ENCODE results near the gene KIZ. TPM values are rescaled to one million over a fixed set of nuclear protein-coding genes. Genes with fewer than 3 reads are reported as not detected.

KIZ gene
- total RNA-seq, 2 experiments from 2014 or later: 17.3 to 22.1 TPM

DNA sequence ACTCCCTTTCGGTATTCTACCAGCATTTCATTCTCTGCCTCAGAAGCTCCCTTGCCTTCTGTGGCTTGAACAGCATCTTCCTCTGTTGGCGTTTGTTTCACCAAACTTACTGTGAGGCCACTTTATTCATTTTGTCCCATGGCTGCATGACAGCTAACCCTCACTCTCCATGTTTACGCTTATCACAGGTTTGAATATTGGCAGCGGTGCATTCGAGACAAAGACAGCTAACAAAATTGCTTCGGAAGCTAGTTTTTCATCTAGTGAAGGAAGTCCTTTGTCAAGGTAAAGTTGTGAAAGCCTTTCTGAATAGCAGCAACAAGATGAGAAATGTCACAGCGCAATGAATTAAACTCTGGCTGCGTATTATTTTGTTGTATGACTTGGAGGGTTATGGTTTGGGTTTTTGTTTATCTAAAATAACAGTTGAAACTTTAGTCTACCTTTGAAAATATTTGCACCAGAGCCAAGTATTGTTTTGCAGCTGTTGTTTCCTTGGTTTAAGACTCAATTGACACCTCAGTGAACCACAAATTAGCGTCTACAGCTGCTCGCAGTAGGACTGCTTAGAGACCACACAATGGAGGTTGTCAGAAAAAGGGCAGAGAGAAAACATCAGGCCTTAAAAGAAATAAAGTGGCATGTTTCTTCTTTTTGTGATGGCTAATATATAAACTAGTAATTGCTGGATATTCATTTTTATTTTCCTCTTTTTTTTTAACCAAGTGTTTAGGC is 106.8 kb downstream of the KIZ start:
- Mint-ChIP-seq H3K4me3 (no peak overlapping the region), H3K9me3 (no peaks in the 10 kb centered on the region), H3K27ac (no peak overlapping the region), H3K27me3 (no peaks in the 10 kb centered on the region), H3K4me1 (peaks cover 2% of the 10 kb centered on the region), H3K36me3 (ENCODE audit: low read depth) (no peaks in the 10 kb centered on the region)
- ChIA-PET CTCF (interaction anchor here (0.7 to 1.9 kb wide), 2 partner anchors 271 to 273 kb away, joined by 4 to 15 read pairs; no protein-coding TSS in a partner anchor), POLR2A (no interaction called here)
- no peak for DNase-seq

DNA sequence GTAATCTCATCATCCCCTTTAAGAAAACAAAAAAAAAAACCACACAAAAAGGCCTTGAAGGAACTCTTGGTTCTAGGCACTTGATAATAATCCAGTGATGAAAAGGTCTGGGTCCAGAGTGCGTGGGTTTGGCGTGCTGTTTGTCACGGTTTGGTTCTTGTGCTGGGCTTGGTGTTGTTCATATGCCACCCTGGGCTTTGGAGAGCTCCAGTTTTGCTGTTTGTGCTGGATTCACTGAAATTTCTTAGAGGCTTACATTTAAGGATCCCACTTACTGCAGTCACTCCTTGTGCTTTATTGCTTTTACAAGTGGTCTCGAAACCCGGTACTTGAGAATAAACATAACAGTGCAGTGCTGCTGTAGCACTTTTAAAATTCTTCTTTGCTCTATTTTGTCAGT is 108.4 kb downstream of the KIZ start:
- no peaks in the 10 kb centered on the region for H3K9me3 Mint-ChIP-seq
- no peaks in the 10 kb centered on the region for H3K27me3 Mint-ChIP-seq
- CTCF ChIA-PET: interaction anchor here (0.6 to 9.0 kb wide), 10 partner anchors 14 to 374 kb away, joined by 3 to 209 read pairs (median 6); no protein-coding TSS in a partner anchor
- H3K4me3 Mint-ChIP-seq: no peak overlapping the region
- no peaks in the 10 kb centered on the region for H3K36me3 Mint-ChIP-seq (ENCODE audit: low read depth)
- POLR2A ChIA-PET: interaction anchor here (1.2 kb wide), 1 partner anchor 267 kb away, joined by 3 read pairs; no protein-coding TSS in a partner anchor
- no peak overlapping the region for H3K27ac Mint-ChIP-seq
- no peak for DNase-seq
- peaks cover 2% of the 10 kb centered on the region for H3K4me1 Mint-ChIP-seq

DNA sequence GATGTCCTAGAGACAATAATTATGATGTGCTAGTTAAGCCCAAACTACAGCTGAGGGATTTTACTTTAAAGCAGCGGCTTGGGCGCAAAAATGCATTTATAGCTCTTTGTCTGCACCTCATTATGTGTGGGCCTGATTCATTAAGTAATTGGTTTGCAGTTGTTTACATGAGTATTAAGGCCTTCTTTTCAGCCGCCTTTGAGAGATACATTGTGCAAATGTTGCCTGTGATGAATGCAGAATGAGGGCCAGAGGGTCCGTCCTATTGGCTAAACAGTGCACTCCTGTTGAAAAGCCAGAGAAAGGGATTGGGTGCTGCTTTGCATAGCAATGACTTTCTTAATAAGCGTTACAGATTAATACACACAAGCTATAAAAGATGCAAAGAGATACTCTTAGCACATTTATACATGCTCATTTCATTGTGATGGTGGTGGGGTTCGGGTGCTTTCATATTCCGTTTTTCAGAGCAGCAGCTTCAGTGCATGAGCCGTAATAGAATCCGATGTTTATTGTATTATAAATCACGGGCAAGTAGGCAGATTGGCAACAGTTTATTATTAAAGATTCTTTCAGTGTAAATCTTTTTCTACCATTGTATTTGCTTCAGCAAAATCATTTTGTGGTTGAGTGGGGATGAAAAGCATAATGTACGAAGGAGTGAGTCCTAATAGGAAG is 109.1 kb downstream of the KIZ start:
- H3K9me3 Mint-ChIP-seq: no peaks in the 10 kb centered on the region
- peaks cover 2% of the 10 kb centered on the region for H3K4me1 Mint-ChIP-seq
- ChIA-PET CTCF (interaction anchor here (0.6 to 9.0 kb wide), 42 partner anchors 8 to 398 kb away, joined by 3 to 209 read pairs (median 4); no protein-coding TSS in a partner anchor), POLR2A (interaction anchor here (1.2 to 1.8 kb wide), 2 partner anchors 266 to 269 kb away, joined by 3 to 10 read pairs; no protein-coding TSS in a partner anchor)
- H3K4me3 Mint-ChIP-seq: no peak overlapping the region
- H3K27ac Mint-ChIP-seq: no peak overlapping the region
- no peak for DNase-seq
- no peaks in the 10 kb centered on the region for H3K36me3 Mint-ChIP-seq (ENCODE audit: low read depth)
- no peaks in the 10 kb centered on the region for H3K27me3 Mint-ChIP-seq

DNA sequence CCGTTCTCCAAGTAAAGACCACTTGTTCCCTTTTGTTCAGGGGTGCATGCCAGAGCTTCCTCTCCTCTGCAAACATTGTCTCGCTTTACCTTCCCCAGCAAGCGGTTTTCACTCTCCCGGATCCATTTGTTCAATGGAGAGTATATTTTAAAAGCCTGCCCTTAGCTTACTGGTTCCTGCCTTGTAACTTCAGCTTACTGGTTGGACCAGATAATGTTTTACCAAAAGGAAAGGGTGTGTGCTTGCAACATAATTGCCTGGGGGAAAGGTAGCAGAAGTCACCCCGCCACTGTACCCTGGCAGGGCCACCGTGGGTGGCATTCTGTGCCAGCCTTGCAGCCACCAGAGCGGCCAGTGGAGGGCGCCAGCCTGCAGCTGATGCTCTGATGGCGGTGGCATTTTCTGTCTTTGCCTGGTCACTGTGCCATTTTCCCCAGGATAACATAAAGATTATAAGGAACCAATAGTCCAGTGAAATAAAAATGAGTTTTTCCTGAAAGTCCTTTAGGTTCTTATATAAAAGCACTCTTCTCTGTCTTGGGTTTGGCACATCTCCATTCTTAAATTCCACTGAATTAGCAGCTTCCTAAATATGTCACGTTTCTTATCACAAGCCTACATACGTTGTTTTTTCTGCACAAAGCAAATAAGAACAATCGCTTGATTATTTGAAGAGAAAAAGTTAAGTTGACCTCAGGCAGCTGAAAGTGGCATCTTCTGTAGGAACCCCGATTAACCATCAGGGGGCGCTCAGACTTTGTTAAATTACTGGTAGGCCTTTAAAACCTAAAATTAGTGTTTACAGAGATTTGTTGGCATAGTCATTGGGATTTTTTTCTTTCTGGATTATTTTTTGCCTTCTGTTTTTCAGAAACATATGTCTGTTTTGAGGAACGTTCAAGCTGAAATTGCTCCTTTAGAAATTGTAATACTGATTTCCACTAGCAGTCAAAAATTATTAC is 109.9 kb downstream of the KIZ start:
- Mint-ChIP-seq H3K36me3 (ENCODE audit: low read depth) (no peaks in the 10 kb centered on the region), H3K27me3 (no peaks in the 10 kb centered on the region), H3K4me1 (peaks cover 2% of the 10 kb centered on the region), H3K9me3 (no peaks in the 10 kb centered on the region), H3K4me3 (no peak overlapping the region), H3K27ac (no peak overlapping the region)
- peak; percentile 68 for DNase-seq
- POLR2A ChIA-PET: interaction anchor here (0.9 to 1.8 kb wide), 3 partner anchors 266 to 273 kb away, joined by 3 to 10 read pairs (median 3); no protein-coding TSS in a partner anchor
- CTCF ChIA-PET: interaction anchor here (0.8 to 9.0 kb wide), 57 partner anchors 9 to 399 kb away, joined by 3 to 209 read pairs (median 4); no protein-coding TSS in a partner anchor

DNA sequence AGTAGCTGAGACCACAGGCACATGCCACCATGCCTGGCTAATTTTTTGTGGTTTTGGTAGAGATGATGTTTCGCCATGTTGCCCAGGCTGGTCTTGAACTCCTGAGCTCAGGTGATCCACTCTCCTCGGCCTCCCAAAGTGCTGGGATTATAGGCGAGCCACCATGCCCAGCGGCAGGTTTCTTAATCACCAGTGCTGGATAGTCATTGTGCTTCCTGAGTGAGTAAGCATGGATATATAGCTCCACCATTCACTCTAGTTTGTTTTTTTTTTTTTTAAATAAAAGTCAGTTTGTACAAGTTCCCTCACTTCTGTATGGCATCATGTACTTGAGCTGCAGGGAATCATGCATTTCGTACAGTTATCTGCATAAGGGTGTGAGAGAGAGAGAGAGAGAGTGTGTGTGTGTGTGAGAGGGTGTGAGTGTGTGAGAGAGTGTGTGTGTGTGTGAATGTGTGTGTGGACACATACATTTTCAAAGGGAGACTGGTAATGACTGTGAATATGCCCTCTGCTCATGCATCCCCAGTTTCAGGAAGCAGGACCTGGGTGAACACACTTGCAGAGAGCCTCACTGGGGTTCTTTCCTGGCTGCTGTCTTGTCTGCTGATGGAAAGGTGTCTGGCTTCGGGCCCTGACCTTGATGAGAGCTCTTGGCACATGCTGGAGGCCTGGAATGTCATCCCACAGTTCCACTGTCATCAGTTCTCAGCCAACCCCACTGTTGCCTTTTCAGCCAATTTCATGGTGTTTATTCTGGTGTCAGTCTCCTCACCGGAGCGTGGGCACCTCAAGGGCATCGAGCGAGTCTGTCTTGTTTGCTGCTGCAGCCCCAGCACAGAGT is 112.3 kb downstream of the KIZ start:
- H3K4me3 Mint-ChIP-seq: no peak overlapping the region
- peaks cover 2% of the 10 kb centered on the region for H3K4me1 Mint-ChIP-seq
- CTCF ChIA-PET: interaction anchor here (1.2 to 9.0 kb wide), 2 partner anchors 158 to 267 kb away, joined by 3 to 209 read pairs; no protein-coding TSS in a partner anchor
- H3K9me3 Mint-ChIP-seq: no peaks in the 10 kb centered on the region
- no peak for DNase-seq
- no peaks in the 10 kb centered on the region for H3K27me3 Mint-ChIP-seq
- H3K36me3 Mint-ChIP-seq (ENCODE audit: low read depth): no peaks in the 10 kb centered on the region
- no peak overlapping the region for H3K27ac Mint-ChIP-seq
- POLR2A ChIA-PET: no interaction called here

DNA sequence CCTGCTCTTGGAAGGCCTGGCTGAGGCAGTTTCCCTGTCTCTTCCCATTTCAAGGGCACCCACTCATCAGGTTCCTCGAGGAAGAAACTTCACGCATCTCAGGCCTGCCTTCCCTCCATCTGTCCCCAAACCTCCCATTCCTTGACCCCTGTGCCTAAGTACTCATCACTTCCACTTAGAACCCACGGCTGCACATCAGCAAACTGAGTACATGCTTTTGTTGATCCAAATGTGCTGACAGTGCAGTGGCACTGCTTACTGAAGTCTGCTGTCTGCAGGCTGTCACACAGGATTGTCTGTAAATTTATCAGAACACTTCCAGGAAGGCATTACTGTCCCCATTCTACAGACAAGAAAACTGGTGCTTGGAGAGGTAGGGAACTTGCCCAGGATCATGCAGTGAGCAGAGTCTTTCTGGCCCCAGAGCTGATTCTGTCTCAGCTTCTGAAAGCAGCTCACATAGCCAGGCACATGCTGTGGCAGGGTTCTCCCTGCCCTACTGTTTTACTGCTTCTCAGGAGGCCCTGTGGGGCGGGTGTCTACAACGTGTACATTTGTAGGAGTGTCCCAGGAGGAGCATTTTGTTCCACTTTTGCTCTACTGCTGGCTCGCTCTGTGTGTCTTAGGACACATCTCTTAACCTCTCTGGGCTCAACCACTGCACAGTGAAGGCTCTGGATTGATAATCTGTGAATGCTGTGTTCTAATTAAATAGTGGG is 113.1 kb downstream of the KIZ start:
- Mint-ChIP-seq H3K27me3 (no peaks in the 10 kb centered on the region), H3K9me3 (no peaks in the 10 kb centered on the region), H3K4me3 (no peak overlapping the region), H3K4me1 (peaks cover 2% of the 10 kb centered on the region), H3K27ac (no peak overlapping the region), H3K36me3 (ENCODE audit: low read depth) (no peaks in the 10 kb centered on the region)
- CTCF ChIA-PET: interaction anchor here (1.1 to 9.0 kb wide), 2 partner anchors 266 to 376 kb away, joined by 3 to 209 read pairs; no protein-coding TSS in a partner anchor
- no peak for DNase-seq
- POLR2A ChIA-PET: no interaction called here

DNA sequence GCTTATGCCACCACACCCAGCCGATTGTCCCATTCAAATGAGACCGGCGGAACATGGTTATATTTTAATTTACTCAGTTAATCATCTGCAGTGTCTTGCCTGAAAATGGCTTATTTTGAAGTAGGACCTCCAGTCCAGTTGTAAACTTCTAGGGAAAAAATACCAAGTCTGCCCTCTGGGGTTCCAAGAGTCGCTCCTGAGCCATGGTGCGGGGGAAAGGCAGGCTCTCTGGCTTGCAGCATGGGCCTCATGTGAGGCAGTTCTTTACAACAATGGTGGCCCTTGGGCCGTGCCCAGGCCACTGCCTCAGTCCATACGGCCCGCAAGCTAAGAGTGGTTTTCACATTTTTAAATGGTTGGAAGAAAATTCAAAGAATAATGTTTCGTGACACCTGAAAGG is 114.5 kb downstream of the KIZ start:
- CTCF ChIA-PET: interaction anchor here (1.1 to 9.0 kb wide), 2 partner anchors 264 to 374 kb away, joined by 3 to 209 read pairs; no protein-coding TSS in a partner anchor
- H3K27me3 Mint-ChIP-seq: no peaks in the 10 kb centered on the region
- H3K27ac Mint-ChIP-seq: no peak overlapping the region
- POLR2A ChIA-PET: no interaction called here
- no peak for DNase-seq
- H3K9me3 Mint-ChIP-seq: no peaks in the 10 kb centered on the region
- H3K4me3 Mint-ChIP-seq: no peak overlapping the region
- H3K36me3 Mint-ChIP-seq (ENCODE audit: low read depth): no peaks in the 10 kb centered on the region
- peaks cover 2% of the 10 kb centered on the region for H3K4me1 Mint-ChIP-seq

DNA sequence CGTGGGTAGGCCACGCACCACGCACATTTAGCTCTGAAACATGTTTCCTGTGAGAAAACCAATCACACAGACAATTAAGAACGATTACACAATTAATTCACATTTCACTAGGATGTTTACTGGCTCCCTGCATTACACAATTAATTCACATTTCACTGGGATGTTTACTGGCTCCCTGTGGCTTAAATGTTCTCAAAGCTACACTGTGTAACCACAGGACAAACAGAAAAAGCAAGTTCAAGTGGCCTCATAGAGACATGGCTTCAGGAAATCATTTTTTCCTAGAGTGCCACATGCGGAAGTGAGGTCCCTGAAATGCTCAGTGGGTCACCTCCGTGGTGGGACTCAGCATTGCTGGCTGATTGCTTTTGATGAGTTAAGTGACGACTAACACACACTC is 115.5 kb downstream of the KIZ start:
- DNase-seq: no peak
- H3K9me3 Mint-ChIP-seq: no peaks in the 10 kb centered on the region
- ChIA-PET POLR2A (no interaction called here), CTCF (interaction anchor here (9.0 kb wide), 1 partner anchor 263 kb away, joined by 209 read pairs; no protein-coding TSS in a partner anchor)
- no peak overlapping the region for H3K4me3 Mint-ChIP-seq
- H3K36me3 Mint-ChIP-seq (ENCODE audit: low read depth): no peaks in the 10 kb centered on the region
- no peaks in the 10 kb centered on the region for H3K4me1 Mint-ChIP-seq
- no peak overlapping the region for H3K27ac Mint-ChIP-seq
- no peaks in the 10 kb centered on the region for H3K27me3 Mint-ChIP-seq

DNA sequence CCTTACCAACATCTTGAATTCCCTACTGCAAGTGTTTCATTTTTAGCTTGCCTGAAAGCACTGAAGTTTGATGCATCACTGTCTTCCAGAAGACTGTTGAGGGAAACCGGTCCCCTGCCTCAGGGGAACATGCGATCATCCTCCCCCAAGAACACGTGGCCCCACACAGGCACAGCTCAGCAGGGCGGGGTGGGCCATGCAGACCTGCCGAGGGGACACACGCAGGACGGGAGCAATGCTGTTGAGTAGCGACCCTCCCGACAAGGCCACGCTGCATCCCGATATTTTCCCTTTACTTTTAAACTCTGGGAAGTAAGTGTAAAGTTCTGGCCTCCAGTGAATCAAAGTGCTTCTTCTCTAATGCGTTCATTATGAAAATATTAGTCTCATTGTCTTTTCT is 117.9 kb downstream of the KIZ start:
- Mint-ChIP-seq H3K4me1 (no peaks in the 10 kb centered on the region), H3K9me3 (no peaks in the 10 kb centered on the region), H3K36me3 (ENCODE audit: low read depth) (no peaks in the 10 kb centered on the region), H3K27ac (no peak overlapping the region), H3K4me3 (no peak overlapping the region), H3K27me3 (no peaks in the 10 kb centered on the region)
- CTCF ChIA-PET: no interaction called here
- POLR2A ChIA-PET: no interaction called here
- DNase-seq: no peak

DNA sequence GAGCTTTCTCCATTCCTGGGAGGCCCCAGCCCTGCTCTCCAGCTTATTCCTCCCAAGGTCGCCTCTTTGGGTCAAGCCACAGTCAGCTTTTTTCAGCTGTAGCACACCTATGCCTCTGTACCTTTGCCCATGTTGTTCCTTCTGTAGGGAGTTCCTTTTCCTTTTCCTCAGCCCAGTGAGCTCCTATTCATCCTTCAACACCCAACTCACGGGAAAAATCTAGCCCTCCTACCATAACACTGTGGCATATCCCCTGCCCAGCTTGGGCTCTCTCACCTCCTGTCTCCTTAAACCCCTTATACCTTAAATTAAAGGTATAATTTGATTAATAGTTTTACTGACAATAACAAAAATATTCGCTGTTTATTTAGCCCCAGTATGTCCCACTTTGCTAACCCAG is 118.9 kb downstream of the KIZ start:
- ChIA-PET CTCF (interaction anchor here (1.1 kb wide), 2 partner anchors 9 to 260 kb away, joined by 5 to 10 read pairs; no protein-coding TSS in a partner anchor), POLR2A (no interaction called here)
- Mint-ChIP-seq H3K27me3 (no peaks in the 10 kb centered on the region), H3K9me3 (no peaks in the 10 kb centered on the region), H3K36me3 (ENCODE audit: low read depth) (no peaks in the 10 kb centered on the region), H3K4me1 (no peaks in the 10 kb centered on the region), H3K27ac (no peak overlapping the region), H3K4me3 (no peak overlapping the region)
- no peak for DNase-seq

DNA sequence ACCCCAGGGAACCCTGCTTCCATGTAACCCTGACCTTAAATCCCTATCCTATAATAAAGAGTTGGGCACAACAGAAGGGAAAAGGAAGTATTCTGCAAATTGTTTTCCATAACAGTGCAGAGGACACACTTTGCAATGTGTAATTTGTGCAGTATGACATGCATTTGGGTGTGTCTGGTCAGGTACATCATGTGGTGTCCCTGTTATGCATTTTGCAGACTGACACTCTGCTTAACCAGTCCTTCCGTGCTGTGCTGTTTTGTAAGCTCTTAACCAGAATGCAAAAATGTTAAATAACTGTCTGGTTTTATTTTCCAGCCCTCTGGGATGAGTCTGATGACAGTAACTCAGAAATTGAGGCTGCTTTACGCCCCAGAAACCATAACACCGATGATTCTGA is 120.3 kb downstream of the KIZ start:
- POLR2A ChIA-PET: no interaction called here
- Mint-ChIP-seq H3K9me3 (no peaks in the 10 kb centered on the region), H3K4me3 (no peak overlapping the region), H3K4me1 (no peaks in the 10 kb centered on the region), H3K27me3 (no peaks in the 10 kb centered on the region), H3K36me3 (ENCODE audit: low read depth) (no peaks in the 10 kb centered on the region), H3K27ac (no peak overlapping the region)
- DNase-seq: no peak
- CTCF ChIA-PET: no interaction called here
